A549 treated with AZD9567 at 1 μM for 4 hours (cell line): ENCODE data around the gene TSHZ3. TPM values are rescaled to one million over a fixed set of nuclear protein-coding genes. Genes with fewer than 3 reads are reported as not detected.

ENCODE experiments used
- total RNA-seq: library from RNA; stranded (reverse); fragments of 200-300 nt; extraction: Qiagen RNA extraction; gene quantifications from 5 replicates; pipeline ENCODE4 v1.2.3, GENCODE V29; 2022; ENCODE audit not compliant: insufficient read depth

The TSHZ3 gene
- total RNA-seq: 2.2 to 3.0 TPM (median 2.6 TPM) in 5 replicates

GRCh38 chr19:31349160-31349881 is at the start of gene TSHZ3:
Gene TSHZ3 (minus strand): TSS chr19:31349436. CDS start chr19:31349219, 217 bp downstream.

